Suprapubic skin (tissue), 4 donors: ENCODE data around the gene NPHP4.

Experiments used
- POLR2A ChIP-seq, 2 donors: fragments of 450-650 bp; IDR thresholded peaks; one replicate each; pipeline ENCODE4 v1.6.1; 2017; ENCODE audit warnings: antibody characterized with exemption in 2 of 2, mild to moderate bottlenecking in 2 of 2, moderate library complexity in 2 of 2
- POLR2AphosphoS5 ChIP-seq, 3 donors: sonication (generic); formaldehyde crosslinking; IDR thresholded peaks; one replicate each; pipeline ENCODE4 v1.6.1; 2017; ENCODE audit warnings: antibody characterized with exemption in 3 of 3
- TF ChIP-seq, protein P1 (sequence below), 2 donors: fragments of 200-600 bp in 1 of 2; fragments of 450-650 bp in 1 of 2; sonication (generic) in 1 of 2; IDR thresholded peaks; one replicate each; pipeline ENCODE4 v1.5.1; 2016 to 2019; ENCODE audit warnings: antibody characterized with exemption in 2 of 2, mild to moderate bottlenecking in 1 of 2, moderate library complexity in 1 of 2

DNA sequence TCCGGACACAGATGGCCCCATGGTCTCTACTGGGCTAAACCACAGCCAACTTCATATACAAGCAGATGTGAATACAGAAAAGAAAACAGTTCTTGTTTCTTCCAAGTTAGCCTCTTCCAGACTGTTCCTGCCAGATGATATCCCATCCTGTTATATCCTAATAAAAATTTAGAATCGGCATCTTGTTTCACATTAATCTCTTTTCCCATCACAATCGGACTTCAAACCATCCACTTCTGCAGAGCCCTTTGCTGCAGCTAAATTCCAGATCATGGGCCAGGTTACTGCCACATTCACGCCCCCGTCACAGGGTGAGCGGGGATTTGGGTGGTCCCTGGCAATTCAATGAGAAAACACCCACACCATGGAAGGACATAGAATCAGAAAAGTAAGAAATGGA, 57.2 kb downstream of the NPHP4 start:
- TF ChIP-seq, protein P1, sequence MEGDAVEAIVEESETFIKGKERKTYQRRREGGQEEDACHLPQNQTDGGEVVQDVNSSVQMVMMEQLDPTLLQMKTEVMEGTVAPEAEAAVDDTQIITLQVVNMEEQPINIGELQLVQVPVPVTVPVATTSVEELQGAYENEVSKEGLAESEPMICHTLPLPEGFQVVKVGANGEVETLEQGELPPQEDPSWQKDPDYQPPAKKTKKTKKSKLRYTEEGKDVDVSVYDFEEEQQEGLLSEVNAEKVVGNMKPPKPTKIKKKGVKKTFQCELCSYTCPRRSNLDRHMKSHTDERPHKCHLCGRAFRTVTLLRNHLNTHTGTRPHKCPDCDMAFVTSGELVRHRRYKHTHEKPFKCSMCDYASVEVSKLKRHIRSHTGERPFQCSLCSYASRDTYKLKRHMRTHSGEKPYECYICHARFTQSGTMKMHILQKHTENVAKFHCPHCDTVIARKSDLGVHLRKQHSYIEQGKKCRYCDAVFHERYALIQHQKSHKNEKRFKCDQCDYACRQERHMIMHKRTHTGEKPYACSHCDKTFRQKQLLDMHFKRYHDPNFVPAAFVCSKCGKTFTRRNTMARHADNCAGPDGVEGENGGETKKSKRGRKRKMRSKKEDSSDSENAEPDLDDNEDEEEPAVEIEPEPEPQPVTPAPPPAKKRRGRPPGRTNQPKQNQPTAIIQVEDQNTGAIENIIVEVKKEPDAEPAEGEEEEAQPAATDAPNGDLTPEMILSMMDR (IDR thresholded peaks at IDR 0.05): no peak
- TF ChIP-seq POLR2AphosphoS5 (IDR thresholded peaks at IDR 0.05): no peak
- no peak for TF ChIP-seq POLR2A (IDR thresholded peaks at IDR 0.05)
